Adipocyte (in vitro differentiated cells): ENCODE data around the gene TMC8.
"Not testable (repeated sequence)": the region's sequence is repeated elsewhere in the genome, so short reads cannot be mapped to it uniquely, and the experiment has no call there.

Experiments
- DNase-seq: peaks from one replicate; pipeline ENCODE4 v3.0.0-alpha.2; 2015; ENCODE audit warnings: low read depth
- H3K27me3 ChIP-seq: replicated peaks from 2 replicates; pipeline ENCODE4 v1.7.0; 2013; ENCODE audit warnings: mild to moderate bottlenecking, low read length, moderate library complexity; ENCODE audit not compliant: control insufficient read depth, insufficient read depth
- H3K36me3 ChIP-seq: 2 replicates; pipeline ENCODE4 v1.7.0; 2013; ENCODE audit warnings: low read length, mild to moderate bottlenecking, moderate library complexity; ENCODE audit not compliant: control insufficient read depth, insufficient read depth, severe bottlenecking
- H3K4me1 ChIP-seq: 2 replicates; pipeline ENCODE4 v1.7.0; 2013; ENCODE audit warnings: mild to moderate bottlenecking, low read length, moderate library complexity; ENCODE audit not compliant: control insufficient read depth, insufficient read depth
- H3K4me3 ChIP-seq: 2 replicates; pipeline ENCODE4 v1.7.0; 2013; ENCODE audit warnings: mild to moderate bottlenecking, low read length, moderate library complexity
- H3K9ac ChIP-seq: 2 replicates; pipeline ENCODE4 v1.7.0; 2013; ENCODE audit warnings: mild to moderate bottlenecking, low read length, moderate library complexity
- H3K9me3 ChIP-seq: 2 replicates; pipeline ENCODE4 v1.7.0; 2013; ENCODE audit warnings: mild to moderate bottlenecking, low read length, moderate library complexity; ENCODE audit not compliant: control insufficient read depth

TMC8 gene

GRCh38 chr17:78110363-78111015 is 20.1 kb upstream of the TMC8 start:
- Histone ChIP-seq H3K9ac (no peak overlapping the region), H3K4me1 (peaks cover 16% of the 10 kb centered on the region), H3K4me3 (no peak overlapping the region), H3K36me3 (peaks cover 1% of the 10 kb centered on the region), H3K27me3 (peaks cover 23% of the 10 kb centered on the region), H3K9me3 (no peaks in the 10 kb centered on the region)
- no peak for DNase-seq

GRCh38 chr17:78111016-78111726 is 19.4 kb upstream of the TMC8 start:
- Histone ChIP-seq H3K9me3 (no peaks in the 10 kb centered on the region), H3K4me1 (peaks cover 16% of the 10 kb centered on the region), H3K27me3 (peaks cover 23% of the 10 kb centered on the region), H3K36me3 (no peaks in the 10 kb centered on the region), H3K4me3 (no peak overlapping the region), H3K9ac (no peak overlapping the region)
- DNase-seq: no peak

- Histone ChIP-seq H3K9ac (no peak overlapping the region), H3K36me3 (no peaks in the 10 kb centered on the region), H3K27me3 (peaks cover 27% of the 10 kb centered on the region), H3K4me3 (no peak overlapping the region), H3K9me3 (no peaks in the 10 kb centered on the region), H3K4me1 (peaks cover 14% of the 10 kb centered on the region)
- no peak for DNase-seq
Measured at GRCh38 chr17:78111727-78112517, 18.6 kb upstream of the TMC8 start.

DNA sequence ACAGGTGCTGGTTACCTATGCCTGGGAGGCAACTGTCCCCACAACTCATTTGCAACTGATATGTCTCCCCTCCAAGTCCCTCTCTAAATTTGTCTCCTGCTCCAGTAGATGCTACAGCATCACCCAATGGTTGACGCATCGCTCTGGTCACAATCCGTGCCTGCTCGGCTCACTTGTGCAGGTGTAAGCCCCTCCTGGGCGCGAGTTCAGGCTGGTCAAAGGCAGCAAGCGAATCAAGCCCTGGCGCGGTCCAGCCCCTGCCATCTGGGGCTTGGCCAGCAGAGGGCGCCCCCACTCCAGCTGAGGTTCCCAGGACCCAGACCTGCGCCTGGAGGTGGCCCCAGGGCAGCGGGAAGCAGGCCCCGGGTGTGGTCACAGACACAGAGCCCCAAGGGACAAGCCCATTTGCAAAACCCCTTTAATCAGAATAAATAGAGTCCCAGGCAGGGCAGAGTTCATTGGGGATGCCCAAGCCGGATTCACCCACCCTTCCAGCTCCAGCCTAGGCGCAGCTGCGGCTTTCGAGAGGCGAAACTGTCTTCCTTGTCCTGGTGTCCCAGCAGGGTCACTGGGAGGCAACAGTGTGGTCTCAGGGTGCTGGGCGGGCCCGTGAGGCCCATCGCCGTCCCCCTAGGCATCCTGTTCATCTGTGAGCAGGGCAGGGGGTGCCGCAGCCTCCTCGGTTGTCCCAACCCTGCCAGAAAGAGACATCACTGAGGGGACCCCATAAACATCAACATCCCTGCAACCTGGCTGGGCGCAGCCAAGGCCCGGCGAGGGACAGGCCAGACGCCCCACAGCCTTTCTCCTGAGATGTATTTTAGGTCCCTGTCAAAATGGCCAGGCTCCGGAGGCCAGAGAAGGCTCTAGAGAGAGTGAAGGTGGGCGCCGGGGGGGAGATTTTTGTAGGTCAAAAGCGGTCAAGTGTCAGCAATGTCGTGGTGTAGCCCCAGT is 17.8 kb upstream of the TMC8 start:
- H3K4me3 ChIP-seq: no peak overlapping the region

DNA sequence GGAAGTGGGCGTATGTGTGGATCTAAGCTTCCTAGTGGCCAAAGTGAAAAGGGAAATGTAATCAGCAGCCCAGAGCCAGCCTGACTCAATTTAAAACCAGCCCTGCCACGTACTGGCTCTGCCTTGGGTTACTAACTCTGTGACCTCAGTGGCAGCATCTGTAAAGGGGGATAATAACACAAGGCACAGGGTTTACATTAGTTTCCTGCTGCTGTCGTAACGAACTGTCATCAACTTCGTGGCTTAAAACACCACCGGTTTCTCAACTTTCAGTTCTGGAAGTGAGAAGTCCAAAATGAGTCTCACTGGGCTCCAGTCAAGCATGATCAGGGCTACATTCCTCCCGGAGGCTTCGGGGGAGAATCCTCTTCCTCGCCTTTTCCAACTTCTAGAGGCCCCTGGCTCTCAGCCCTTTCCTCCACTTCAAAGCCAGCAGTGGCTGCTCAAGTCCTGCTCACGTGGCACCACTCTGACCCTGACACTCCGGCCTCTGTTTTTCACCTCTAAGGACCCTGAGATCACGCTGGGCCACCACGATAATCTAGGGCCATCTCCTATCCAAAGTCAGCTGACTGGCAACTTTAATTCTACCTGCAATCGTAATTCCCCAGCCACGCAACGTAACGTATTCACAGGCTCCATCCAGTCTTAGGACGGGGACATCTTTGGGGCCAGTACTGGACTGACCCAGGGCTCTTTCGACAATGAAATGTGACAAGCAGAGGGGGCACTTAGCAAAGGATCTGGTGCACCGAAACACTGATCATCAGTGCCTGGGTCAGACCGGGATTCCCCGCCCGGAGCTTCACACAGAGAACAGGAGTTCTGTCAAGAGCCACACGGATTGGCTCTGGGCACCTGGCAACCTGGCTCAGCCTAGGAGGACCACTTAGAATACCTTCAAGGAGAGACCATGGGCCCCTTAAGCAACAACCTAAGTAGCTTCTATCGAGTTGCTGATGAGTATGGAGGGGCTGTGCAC is 16.5 kb upstream of the TMC8 start:
- Histone ChIP-seq H3K9ac (no peak overlapping the region), H3K4me1 (peaks cover 6% of the 10 kb centered on the region), H3K9me3 (no peaks in the 10 kb centered on the region), H3K4me3 (no peak overlapping the region), H3K27me3 (peaks cover 29% of the 10 kb centered on the region), H3K36me3 (no peaks in the 10 kb centered on the region)
- no peak for DNase-seq

More for the DNA sequence above, 17.8 kb upstream of the TMC8 start:
- no peaks in the 10 kb centered on the region for H3K36me3 ChIP-seq
- no peaks in the 10 kb centered on the region for H3K9me3 ChIP-seq
- H3K9ac ChIP-seq: no peak overlapping the region
- peaks cover 6% of the 10 kb centered on the region for H3K4me1 ChIP-seq
- peak; percentile 67 for DNase-seq
- H3K27me3 ChIP-seq: peaks cover 29% of the 10 kb centered on the region

DNA sequence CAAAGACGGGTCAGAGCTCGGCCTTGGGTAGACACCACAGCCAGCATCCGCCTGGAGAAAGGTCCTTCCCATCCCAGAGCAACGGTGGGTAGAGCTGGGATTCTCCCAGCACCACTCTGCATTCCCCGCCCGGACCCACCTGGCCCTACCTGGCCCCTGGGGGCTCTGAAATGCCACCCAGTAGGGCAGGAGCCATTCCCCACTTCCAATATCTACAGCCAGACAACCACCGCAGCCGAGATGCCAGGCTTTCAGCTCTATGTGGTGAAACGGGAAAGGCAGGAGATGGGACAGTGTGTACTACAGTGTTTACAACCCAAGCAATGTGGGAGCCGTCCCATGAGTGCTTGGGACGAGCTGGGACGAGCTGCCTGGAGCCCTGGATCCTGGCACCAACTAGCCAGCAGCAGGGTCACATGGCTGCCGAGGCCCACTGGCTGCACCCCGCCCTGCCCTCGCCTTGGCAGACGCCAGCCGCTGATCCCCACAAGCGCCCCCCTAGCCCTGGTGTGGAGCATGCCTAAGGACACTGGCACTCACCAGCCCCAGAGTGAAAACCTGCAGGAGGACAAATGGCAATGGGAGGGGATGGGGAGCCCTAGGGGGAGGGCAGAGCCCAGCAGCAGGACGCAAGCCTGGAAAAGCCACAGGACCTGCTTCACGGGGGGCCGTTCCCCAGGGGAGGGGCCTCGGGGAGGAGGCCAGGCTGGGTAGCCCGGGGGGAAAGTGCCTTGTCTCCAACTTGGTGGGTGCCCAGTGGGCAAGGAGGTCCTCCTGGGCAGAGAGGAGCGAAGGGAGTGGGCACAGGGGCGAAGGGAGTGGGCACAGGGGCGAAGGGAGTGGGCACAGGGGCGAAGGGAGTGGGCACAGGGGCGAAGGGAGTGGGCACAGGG is 15.5 kb upstream of the TMC8 start:
- DNase-seq: no peak
- no peaks in the 10 kb centered on the region for H3K36me3 ChIP-seq

DNA sequence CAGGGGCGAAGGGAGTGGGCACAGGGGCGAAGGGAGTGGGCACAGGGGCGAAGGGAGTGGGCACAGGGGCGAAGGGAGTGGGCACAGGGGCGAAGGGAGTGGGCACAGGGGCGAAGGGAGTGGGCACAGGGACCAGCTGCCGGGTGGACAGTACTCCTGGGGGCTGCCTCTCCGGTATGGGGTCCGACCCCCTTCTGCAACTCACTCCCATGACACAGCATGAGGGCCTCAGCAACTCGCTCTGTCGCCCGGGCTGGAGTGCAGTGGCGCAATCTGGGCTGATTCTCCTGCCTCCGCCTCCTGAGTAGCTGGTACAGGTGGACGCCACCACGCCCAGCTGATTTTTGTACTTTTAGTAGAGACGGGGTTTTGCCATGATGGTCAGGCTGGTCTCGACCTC is 14.8 kb upstream of the TMC8 start:
- not testable (repeated sequence) for H3K9me3 ChIP-seq, H3K36me3 ChIP-seq, H3K4me1 ChIP-seq, H3K9ac ChIP-seq, H3K4me3 ChIP-seq, DNase-seq
- peaks cover 29% of the 10 kb centered on the region for H3K27me3 ChIP-seq

More for the DNA sequence above, 15.5 kb upstream of the TMC8 start:
- Histone ChIP-seq H3K4me3 (no peak overlapping the region), H3K9ac (no peak overlapping the region), H3K9me3 (no peaks in the 10 kb centered on the region), H3K4me1 (peaks cover 6% of the 10 kb centered on the region), H3K27me3 (peaks cover 29% of the 10 kb centered on the region)

DNA sequence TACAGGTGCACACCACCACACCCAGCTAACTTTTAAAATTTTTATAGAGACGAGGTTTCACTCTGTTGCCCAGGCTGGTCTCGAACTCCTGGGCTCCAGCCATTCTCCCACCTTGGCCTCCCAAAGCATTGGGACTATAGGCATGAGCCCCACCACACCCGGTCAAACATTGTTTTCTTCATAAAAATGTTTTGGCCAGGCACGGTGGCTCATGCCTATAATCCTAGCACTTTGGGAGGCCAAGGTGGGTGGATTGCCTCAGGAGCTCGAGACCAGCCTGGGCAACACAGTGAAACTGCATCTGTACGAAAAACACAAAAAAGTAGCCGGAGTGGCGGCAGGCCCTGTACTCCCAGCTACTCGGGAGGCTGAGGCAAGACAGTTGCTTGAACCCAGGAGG is 14.2 kb upstream of the TMC8 start:
- Histone ChIP-seq H3K27me3 (peaks cover 26% of the 10 kb centered on the region), H3K4me1 (peaks cover 6% of the 10 kb centered on the region), H3K4me3 (no peak overlapping the region), H3K9ac (no peak overlapping the region), H3K9me3 (no peaks in the 10 kb centered on the region), H3K36me3 (no peaks in the 10 kb centered on the region)
- DNase-seq: no peak

- Histone ChIP-seq H3K27me3 (peaks cover 23% of the 10 kb centered on the region), H3K36me3 (no peaks in the 10 kb centered on the region), H3K4me1 (peaks cover 6% of the 10 kb centered on the region), H3K9me3 (no peaks in the 10 kb centered on the region), H3K9ac (no peak overlapping the region), H3K4me3 (no peak overlapping the region)
- DNase-seq: no peak
Measured at GRCh38 chr17:78117027-78117981, 13.3 kb upstream of the TMC8 start.
